Measurements from ENCODE around the gene SULT4A1.
"Not testable (repeated sequence)": the region's sequence is repeated elsewhere in the genome, so short reads cannot be mapped to it uniquely, and the experiment has no call there.

SULT4A1 gene

GRCh38 chr22:43886231-43886630 is 23.9 kb upstream of the SULT4A1 start:
- no peak for DNase-seq

DNA sequence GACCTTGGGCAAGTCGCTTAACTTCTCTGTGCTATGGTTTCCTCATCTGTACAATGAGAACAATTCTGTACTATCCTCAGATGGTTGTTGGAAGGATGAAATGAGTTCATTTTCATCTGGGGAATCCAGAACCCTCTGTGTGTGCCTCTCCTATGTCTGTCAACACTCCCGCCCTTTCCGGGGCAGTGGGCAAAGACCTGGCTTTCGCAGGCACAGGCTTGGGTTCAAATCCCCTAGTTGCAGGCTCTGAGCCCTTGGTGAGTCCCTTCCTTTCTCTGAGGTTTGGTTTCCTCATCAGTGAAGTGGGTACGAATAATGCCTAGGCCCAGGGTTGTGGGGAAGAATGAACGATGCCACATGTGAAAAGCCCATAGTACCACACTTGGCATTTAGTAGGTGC is 23.5 kb upstream of the SULT4A1 start:
- no peak for DNase-seq

DNA sequence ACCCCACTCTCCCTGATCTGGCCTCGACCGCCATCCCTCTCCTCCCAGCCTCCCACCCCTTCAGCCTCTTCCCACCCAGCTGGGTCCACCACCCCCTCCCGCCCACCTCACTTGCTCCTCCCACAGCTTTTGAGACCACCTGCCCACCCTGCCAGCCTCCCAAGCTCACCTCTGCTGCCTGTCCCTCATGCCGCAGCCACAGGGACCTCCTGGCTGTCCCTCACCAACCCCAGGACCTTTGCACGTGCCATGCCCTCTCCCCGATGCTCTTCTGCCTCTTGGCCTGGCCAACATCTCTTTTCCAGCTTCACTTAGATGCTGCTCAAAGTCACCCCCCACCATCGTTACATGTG is 23.0 kb upstream of the SULT4A1 start:
- DNase-seq: no peak

DNA sequence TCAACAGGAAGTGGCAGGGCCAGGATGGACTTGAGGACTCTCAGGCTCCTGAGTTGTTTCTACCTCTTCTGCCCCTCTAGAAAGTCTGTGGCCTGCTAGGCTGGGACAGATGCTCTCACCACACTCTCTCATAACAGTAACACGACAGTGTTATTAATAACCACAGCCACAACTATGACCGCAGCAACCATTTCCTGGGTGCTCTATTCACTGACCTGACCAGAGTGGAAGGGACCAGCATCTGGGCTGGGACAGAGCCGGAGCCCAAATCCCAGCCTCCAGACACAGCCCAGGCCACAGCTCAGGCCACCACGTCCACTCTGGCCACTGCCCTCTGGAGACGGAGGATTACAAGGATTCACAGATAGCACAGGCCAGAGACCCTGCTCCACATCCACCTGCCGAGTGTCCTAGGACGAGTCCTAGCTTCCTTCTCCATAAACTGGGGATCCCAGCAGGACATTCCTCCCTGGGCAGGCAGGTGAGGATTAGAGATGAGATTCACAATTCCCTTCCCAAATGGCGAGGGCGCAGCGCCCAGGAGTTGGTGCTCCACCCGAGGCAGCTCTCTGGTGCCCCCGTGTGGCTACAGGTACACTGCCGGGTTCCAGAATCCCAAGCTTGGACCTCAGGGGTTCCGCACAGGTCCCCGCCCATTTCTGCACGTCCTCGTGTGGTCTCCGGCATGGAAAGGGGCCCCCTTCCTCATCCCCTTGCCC is 22.4 kb upstream of the SULT4A1 start:
- DNase-seq: no peak

- no peak for DNase-seq
These were observed 21.6 kb upstream of the SULT4A1 start for GRCh38 chr22:43883719-43884415.

DNA sequence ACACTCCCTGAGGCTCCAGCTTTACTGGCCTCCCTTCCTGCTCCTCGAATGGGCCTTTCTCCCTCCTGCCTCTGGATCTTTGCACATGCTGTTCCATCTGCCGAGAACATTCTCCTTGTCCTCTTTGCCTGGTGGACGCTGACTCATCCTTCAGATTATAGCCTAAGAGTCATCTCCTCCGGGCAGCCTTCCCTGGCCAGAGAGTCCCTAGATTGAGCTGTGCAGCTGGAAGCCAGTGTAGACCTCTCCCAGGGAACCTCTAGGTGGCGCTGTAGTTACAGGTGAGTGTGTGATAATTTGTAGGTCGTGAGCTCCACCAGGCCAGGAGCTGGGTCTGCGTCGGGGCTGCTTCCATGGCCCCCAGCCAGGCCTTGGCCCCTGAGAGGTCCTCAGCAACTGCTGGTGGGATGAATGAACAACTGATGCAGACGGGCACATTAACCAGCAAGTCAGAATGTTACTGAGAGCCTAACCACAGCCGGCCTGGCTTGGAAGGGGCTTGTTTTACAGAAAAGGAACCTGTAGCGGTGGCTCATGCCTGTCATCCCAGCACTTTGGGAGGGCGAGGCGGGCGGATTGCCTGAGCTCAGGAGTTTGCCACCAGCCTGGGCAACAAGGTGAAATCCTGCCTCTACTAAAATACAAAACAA is 20.8 kb upstream of the SULT4A1 start:
- peak; percentile 27 for DNase-seq

GRCh38 chr22:43882122-43882767 is 19.9 kb upstream of the SULT4A1 start:
- DNase-seq: no peak

DNA sequence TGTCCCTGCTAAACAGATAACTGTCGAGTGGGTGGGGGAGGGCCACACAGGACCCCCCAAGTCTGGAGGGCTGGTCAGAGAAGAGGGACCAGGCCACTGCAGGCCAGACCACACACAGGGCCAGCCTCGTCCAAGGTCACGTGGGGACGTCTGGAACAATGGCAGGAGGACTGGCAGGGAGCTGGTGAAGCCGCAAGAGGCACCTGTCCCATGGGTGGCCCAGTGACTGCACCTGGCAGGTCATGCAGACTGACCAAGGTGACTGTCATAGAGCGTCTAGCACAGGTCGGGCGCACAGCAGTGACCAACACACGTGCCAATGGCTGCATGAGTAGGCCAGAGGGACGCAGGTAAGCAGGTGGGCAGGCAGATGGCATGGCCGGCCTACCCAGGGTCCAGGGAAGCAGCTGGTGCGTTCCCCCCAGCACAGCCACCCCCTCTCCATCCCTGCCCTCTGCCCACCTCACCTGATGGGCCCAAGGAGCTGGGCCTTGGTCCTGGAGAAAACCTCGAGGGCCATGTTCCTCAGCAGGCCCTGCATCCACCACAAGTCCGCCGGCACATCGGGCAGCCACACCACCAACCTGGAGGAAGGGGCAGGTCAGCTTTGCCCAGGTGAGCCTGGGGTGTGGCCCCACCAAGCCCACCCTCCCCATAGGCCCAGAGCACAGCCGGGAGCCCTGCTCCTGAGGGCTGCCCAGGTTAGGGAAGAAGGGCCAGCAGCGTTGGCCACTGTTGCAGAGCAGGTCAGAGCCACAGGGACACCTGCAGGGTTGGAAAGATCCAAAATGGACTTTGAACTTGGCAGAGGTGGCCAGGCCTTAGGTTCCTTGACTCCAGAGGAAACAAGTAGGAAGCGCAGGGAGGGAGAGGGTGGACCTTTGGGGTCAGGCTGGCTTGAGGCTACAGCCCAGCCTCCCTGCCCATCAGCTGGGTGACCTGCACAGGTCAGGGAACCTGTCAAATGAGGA is 19.1 kb upstream of the SULT4A1 start:
- no peak for DNase-seq

DNA sequence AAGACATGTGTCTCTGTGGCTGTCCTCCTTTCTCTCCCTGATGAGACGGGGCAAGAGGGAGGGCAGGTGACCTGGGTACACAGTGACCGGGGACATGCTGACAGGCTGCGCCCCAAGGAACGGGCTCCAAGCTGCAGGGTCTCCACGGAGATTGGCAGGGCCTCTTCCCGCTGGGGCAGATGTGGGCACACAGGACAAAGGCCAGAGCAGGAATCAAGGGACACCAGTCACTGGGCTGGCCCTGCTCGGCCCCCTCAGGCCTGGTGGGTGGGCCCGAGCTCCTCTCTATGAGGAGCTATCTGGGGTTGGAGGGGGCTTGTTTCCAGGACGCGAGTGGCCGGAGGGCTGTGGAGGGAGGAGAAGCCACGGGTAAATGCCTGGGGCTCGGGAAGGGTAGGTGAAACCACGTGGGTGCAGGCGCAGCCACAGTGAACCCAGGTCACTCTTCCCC is 18.3 kb upstream of the SULT4A1 start:
- DNase-seq: no peak

DNA sequence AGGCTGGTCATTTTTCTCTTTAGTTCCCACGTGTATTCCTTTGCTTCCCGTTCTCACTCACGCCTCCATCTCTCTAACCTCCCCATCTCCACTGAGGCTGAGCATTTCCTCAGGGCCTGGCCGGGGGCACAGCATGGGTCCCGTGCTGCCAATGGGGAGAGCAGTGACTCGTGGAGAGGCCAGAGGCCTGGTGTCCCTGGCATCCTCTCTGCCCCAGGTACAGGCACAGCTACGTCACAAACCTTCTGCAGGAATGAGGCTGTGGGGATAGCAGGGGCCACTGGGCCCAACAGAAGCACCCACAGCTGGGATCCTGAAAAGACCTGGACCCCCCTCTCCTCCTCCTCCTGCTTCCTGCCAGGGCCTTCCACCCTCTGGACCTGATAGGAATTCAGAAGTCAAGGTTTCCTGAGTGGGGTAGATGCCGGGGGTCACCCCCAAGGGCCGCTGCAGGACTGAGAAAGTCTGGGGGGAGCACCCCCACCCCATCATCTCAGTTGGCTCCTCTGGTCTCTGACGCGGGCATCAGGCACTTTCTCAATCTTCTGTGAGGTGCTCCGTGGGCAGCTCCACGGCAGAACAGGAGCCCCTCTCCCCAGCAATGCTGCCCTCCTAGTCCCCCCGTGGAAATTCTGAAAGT is 17.7 kb upstream of the SULT4A1 start:
- DNase-seq: no peak

DNA sequence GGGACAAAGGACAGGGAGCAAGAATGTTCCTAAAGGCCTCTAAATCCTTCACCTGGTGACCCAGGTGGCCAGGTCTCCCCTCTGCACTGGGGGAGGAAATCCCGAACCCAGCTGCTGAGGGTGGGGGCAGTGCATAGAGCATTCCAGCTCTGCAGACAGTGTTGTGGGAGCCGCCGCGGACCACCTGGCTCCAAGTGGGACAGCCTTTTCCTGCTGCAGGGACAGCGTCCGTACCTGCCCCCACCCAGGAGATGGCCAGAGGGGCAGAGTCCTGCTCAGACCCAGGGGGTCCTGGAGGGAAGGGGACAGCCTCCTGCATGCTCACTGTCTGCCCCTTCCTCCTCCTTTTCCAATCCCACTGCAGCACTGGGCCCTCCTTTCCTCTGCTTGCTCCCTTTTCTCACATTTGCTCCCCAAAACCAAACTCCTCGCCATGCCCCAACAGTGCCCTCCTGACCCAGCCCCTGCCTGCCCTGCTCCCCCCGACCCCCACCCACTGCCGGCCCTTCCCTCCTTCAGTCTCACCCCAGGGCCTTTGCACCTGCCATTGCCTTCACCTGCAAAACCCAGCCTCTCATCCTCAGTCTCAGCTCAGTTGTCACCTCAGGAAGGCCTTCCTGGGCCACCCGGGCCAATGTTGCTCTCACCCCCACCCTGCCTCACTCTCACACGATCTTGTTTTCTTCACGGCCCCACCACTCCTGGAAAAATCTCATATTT is 16.7 kb upstream of the SULT4A1 start:
- DNase-seq: no peak

DNA sequence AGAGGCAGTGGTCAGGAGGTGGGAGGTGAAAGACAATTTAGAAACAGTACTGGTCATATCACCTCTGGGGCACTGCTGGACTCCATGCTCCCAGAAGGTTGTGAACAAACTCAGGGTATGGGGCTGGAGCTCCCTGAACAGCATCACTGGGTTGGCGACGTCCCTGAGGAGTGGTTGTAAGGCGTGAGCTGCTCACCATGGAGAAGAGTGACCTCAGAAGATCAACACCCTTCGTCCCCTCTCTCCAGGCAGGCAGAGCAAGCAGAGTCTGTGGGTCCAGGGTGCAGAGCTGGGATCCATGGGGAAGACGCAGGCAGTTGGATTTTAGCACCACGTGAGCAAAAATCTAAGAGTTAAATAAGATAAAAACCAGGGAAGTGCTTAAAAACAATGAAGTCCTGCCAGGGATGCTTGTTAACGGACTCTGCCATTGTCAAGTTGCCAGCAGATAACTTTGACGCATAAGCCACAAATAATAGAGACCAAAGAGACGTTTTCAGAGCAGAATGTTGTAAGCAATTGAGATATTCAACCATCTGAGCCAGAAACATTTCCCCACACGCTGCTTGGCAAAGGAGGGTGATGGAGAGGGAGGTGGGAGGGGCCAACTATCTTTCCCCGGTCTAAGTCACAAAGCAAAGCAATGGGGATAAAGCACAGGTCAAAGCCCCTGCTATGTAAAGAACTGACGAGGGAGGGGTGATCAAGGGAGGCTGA is 15.9 kb upstream of the SULT4A1 start:
- DNase-seq: no peak

- DNase-seq: no peak
These were observed 14.7 kb upstream of the SULT4A1 start for GRCh38 chr22:43876866-43877509.

DNA sequence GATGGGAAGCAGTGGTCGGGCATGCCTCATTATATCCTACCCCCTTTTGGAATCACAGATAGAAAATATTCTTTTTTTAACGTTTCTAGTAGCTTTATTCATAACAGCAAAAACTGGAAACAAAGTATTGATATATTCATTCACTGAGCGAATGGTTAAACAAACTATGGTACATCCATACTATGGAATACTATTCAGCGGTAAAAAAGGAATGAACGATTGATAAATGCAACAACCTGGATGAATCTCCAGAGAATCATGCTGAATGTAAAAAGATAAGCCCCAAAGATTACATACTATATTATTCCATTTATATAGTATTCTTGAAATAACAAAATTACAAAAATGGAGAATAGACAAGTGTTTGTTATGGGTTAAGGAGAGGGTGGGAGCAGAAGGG is 7.5 kb upstream of the SULT4A1 start:
- no peak for DNase-seq

GRCh38 chr22:43869001-43869400 is 6.7 kb upstream of the SULT4A1 start:
- DNase-seq: not testable (repeated sequence)

DNA sequence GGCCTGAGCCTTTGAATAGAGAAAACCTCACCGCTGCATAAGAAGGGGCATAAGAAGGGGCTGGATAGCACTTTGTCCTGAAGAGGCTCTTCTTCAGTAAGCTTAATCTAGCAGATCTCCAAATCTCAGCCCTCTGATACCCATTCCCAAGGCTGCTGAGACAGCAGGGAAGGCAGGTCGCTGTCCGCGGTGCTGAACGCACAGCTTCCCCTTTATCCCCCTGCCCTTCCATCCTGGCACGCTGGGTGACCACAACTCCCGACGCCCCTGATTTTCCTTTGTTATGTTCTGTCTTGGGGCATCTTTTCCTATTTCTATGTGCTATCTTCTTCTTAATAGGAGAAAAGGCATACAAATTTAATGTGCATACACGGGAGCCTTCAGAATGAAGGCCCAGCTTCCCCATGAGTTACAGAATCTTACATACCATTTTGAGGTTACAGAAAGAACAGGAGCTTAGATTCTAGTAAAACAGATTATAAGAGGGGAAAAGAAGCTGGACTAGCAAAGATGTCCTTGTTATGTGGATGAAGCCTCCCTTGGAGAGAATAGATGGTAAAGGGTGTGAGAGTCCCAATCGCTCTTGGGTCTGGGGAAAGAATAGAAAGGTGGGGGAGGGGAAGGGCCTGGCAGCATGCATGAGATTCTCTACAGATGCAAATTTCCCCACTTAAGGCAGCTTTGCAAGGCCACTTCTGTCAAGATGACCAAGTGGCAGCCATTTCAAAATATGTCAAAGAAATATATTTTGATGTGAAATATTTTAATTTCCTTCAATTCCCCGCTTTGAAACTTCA is 5.7 kb upstream of the SULT4A1 start:
- DNase-seq: no peak

DNA sequence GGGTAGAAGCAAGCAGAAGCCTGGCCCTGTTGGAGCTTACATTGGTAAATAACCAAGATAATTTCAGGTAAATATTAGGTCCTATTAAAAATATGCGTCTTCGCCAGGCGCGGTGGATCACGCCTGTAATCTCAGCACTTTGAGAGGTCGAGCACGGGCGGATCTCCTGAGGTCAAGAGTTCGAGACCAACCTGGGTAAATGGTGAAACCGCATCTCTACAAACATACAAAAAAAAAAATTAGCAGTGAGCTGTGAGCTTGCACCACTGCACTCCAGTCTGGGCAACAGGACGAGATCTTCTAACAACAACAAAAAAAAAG is 529 bp upstream of the SULT4A1 start:
- no peak for DNase-seq

- DNase-seq: no peak
These were observed 784 bp downstream of the SULT4A1 start for GRCh38 chr22:43861529-43861928.

- DNase-seq: no peak
These were observed 1.5 kb downstream of the SULT4A1 start for GRCh38 chr22:43860831-43861230.
